ENCODE results near the gene KAT5. TPM values are rescaled to one million over a fixed set of nuclear protein-coding genes. Genes with fewer than 3 reads are reported as not detected.
A peak's percentile ranks its signal among the peaks of the same experiment; 100 is the strongest.

Gene KAT5
- total and polyA plus RNA-seq, 2 of the 4 experiments (the other 2 are of a cell fraction): 33.3 to 34.2 TPM

- Histone ChIP-seq H2BK120ac (ENCODE audit: low read depth, low read length) (no peak overlapping the region; the same call in 1 of the 2 replicates), H3K36me3 (ENCODE audit: control insufficient read depth, insufficient read depth, low read length) (peaks cover 21% of the 10 kb centered on the region), H3K4me2 (ENCODE audit: low read depth, low read length) (no peak overlapping the region), H3K9me3 (ENCODE audit: control insufficient read depth, insufficient read depth, low read length) (no peaks in the 10 kb centered on the region), H3K9me1 (ENCODE audit: insufficient read depth, low read length) (no peaks in the 10 kb centered on the region), H3K18ac (ENCODE audit: low read depth, low read length) (no peak overlapping the region), H3K4me3 (ENCODE audit: insufficient read depth, low read depth, low read length) (no peak overlapping the region), H2BK15ac (ENCODE audit: low read depth, low read length) (no peak overlapping the region), H2AK5ac (ENCODE audit: low read depth, low read length) (no peak overlapping the region), H2BK5ac (ENCODE audit: low read depth, low read length, poor library complexity, severe bottlenecking) (no peak overlapping the region), H4K5ac (ENCODE audit: low read depth, low read length) (no peak overlapping the region), H3K4me1 (ENCODE audit: control insufficient read depth, insufficient read depth, low read length) (no peaks in the 10 kb centered on the region; the same call in 1 of the 2 replicates), H3K79me1 (ENCODE audit: low read depth in 1 of 2, low read length in 2 of 2) (peaks cover 21 to 34% of the 10 kb centered on the region in 2 experiments), H3K27me3 (ENCODE audit: control insufficient read depth, insufficient read depth, low read length) (no peaks in the 10 kb centered on the region), H2BK20ac (ENCODE audit: low read depth, low read length) (no peak overlapping the region), H3K27ac (ENCODE audit: insufficient read depth, low read length) (no peak overlapping the region), H4K20me1 (ENCODE audit: insufficient read depth, low read length) (peaks cover 4% of the 10 kb centered on the region), H2AFZ (replicated peaks; ENCODE audit: low read length, poor library complexity) (no peak overlapping the region), H4K91ac (ENCODE audit: insufficient read depth, low read depth, low read length) (no peak overlapping the region), H3K14ac (replicated peaks; ENCODE audit: low read depth, low read length) (no peak overlapping the region), H3K56ac (ENCODE audit: extremely low read depth, insufficient read depth, low read length) (no peak overlapping the region), H3K23ac (ENCODE audit: low read depth, low read length) (no peak overlapping the region), H3K4ac (ENCODE audit: low read depth, low read length) (no peak overlapping the region), H3K9ac (ENCODE audit: low read depth, low read length) (no peak overlapping the region), H4K8ac (ENCODE audit: low read depth in 2 of 2, low read length in 2 of 2) (peak overlapping the region; percentile 64 to 73; a peak in 3 of 4 replicates), H2AK9ac (replicated peaks; ENCODE audit: low read depth, low read length, poor library complexity) (no peak overlapping the region)
- BruUV-seq (replicated peaks): no TSS peak
- ATAC-seq (ENCODE audit: low read depth): no peak
- in situ Hi-C loops (cut with MboI; ENCODE audit: low sequenced_read_pairs): loop anchor here (5.0 to 10.0 kb wide), 2 partner anchors 107 to 274 kb away; no protein-coding TSS in a partner anchor
- DNase-seq: no peak
- no peak for TF ChIP-seq NFE2L2 (IDR thresholded peaks at IDR 0.05; ENCODE audit: low read depth, low read length)
- TF ChIP-seq, protein P1, sequence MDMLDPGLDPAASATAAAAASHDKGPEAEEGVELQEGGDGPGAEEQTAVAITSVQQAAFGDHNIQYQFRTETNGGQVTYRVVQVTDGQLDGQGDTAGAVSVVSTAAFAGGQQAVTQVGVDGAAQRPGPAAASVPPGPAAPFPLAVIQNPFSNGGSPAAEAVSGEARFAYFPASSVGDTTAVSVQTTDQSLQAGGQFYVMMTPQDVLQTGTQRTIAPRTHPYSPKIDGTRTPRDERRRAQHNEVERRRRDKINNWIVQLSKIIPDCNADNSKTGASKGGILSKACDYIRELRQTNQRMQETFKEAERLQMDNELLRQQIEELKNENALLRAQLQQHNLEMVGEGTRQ (IDR thresholded peaks at IDR 0.05; ENCODE audit: low read depth, low read length): no peak
- no peak for TF ChIP-seq POLR2A (IDR thresholded peaks at IDR 0.05; ENCODE audit: low read depth, low read length)
- no peak for TF ChIP-seq MAFK (IDR thresholded peaks at IDR 0.05; ENCODE audit: low read depth, low read length)
- TF ChIP-seq MAZ (IDR thresholded peaks at IDR 0.05; ENCODE audit: borderline replicate concordance, low read depth, low read length): no peak
- TF ChIP-seq BHLHE40 (IDR thresholded peaks at IDR 0.05; ENCODE audit: low read depth, low read length): no peak
- TF ChIP-seq FOS (IDR thresholded peaks at IDR 0.05; ENCODE audit: low read depth, low read length): no peak
- TF ChIP-seq CTCF (conservative IDR thresholded peaks at IDR 0.05; ENCODE audit: low read depth, low read length): no peak
- dilution Hi-C loops (cut with HindIII; ENCODE audit: low sequenced_read_pairs, unreplicated experiment): no loop called here
- CTCF ChIA-PET: no interaction called here
- POLR2A ChIA-PET (ENCODE audit: unreplicated experiment): interaction anchor here (0.7 kb wide), 1 partner anchor 112 kb away, joined by 3 read pairs; no protein-coding TSS in a partner anchor
- intact Hi-C loops (cut with micrococcal nuclease): loop anchor here (5.0 kb wide), 1 partner anchor 72 kb away; the partner anchor contains the start of gene AP5B1
- WGBS, 2 experiments (ENCODE audit: extremely low coverage in 2 of 2, insufficient read length in 1 of 2): 100% methylated on average over 2 of the region's 3 CpGs; no CpG with 5 or more reads in 1 of the 2 experiments
Observed at GRCh38 chr11:65710421-65710820, 1.6 kb upstream of the KAT5 start.
